Activated naive CD4-positive, alpha-beta T cell (primary cell): ENCODE results near the gene ANAPC1.
"Not testable (repeated sequence)": the region's sequence is repeated elsewhere in the genome, so short reads cannot be mapped to it uniquely, and the experiment has no call there.

ENCODE experiments used
- DNase-seq, 4 experiments: peaks; one replicate each; lab custom pipeline; 2025; lab: John Stamatoyannopoulos, UW

Gene ANAPC1

GRCh38 chr2:111735838-111736721, 147.9 kb downstream of the ANAPC1 start:
- DNase-seq, result not testable (repeated sequence)

DNA sequence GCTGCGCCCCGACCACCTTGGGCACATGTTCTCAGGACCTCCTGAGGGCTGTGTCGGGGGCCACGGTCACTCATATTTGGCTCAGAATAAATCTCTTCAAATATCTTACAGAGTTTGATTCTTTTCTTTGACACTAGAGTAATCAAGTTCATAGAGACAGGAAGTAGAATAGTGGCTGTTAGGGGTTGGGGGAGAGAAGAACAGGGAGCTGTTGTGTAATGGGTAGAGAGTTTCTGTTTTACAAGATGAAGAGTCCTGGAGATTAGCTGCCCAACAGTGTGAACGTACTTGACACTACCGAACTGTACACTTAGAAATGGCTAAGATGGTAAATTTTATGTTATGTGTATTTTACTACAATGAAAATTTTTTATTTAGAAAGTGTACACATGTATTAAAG, 148.6 kb downstream of the ANAPC1 start:
- not testable (repeated sequence) for DNase-seq

GRCh38 chr2:111729812-111730458, 154.1 kb downstream of the ANAPC1 start:
- not testable (repeated sequence) for DNase-seq

DNA sequence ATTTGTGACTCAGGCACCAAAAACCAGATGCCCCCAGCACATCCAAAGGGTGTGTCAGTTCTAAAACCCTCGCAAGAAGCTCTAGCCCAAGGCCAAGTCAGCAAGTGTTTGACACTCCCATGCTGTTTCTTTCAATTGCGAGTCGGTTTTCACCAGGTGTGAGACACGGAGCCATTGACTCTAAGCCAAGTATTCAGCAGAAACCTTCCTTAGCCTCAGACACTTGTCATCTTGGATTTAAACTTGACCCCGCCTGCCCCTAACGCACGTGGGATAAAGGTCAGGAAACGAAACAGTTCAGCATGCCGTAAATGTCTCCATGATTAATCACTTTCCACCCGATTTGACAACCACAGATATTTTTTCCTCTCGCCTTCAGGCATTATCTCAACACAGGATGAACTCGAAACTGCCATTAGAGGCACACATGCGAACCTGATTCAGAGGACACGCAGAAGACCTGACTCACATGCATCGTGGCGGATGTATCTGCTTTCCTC, 156.3 kb downstream of the ANAPC1 start:
- DNase-seq, result not testable (repeated sequence)

GRCh38 chr2:111725742-111726141, 158.3 kb downstream of the ANAPC1 start:
- DNase-seq, result not testable (repeated sequence)

DNA sequence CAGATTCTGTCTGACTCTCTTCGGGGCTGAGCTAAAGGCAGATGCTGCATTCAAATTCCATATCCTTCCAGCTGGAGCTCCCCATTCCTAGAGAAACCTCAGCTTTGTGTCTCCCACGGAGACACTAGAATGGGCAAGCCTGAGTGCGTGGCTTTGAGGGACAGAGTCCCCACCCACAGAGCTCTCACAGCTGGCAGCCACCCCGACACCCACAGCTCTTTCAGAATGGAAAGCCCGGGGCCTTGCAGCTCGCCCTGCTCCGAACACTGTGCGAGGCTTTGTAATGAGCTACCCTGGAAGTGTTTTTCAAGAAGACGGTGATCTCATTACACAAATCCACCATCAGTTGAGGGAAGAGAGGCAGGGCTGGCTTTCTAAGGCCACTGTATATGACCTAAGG, 164.4 kb downstream of the ANAPC1 start:
- DNase-seq, result not testable (repeated sequence)
